DND-41 (cell line): ENCODE results near the gene FAM219A.

ENCODE experiments used
- ATAC-seq: fragments of 200-7000 bp; cut with Tn5 transposase; 3 replicates; pipeline ENCODE4 v1.9.1; 2021; ENCODE audit warnings: low read depth; ENCODE audit not compliant: insufficient read depth
- DNase-seq: peaks from one replicate; pipeline ENCODE4 v3.0.0-alpha.2; 2020
- H2AFZ ChIP-seq: 2 replicates; pipeline ENCODE4 v1.6.0; 2012; ENCODE audit warnings: low read depth, low read length
- H3K27ac ChIP-seq: 2 replicates; pipeline ENCODE4 v1.5.1; 2012; ENCODE audit warnings: low read length, inconsistent platforms
- H3K27me3 ChIP-seq: fragments of 200-600 bp; sonication (generic); 2 replicates; pipeline ENCODE4 v1.6.0; 2012; ENCODE audit warnings: low read length, mild to moderate bottlenecking, inconsistent platforms; ENCODE audit not compliant: insufficient read depth, poor library complexity
- H3K36me3 ChIP-seq: 2 replicates; pipeline ENCODE4 v1.5.1; 2012; ENCODE audit warnings: low read length, inconsistent platforms; ENCODE audit not compliant: insufficient read depth
- H3K4me1 ChIP-seq: 2 replicates; pipeline ENCODE4 v1.5.1; 2012; ENCODE audit warnings: mild to moderate bottlenecking, low read length; ENCODE audit not compliant: insufficient read depth
- H3K4me2 ChIP-seq: 2 replicates; pipeline ENCODE4 v1.6.0; 2012; ENCODE audit warnings: mild to moderate bottlenecking, moderate library complexity, low read length, inconsistent platforms; ENCODE audit not compliant: insufficient read depth
- H3K4me3 ChIP-seq, 2 experiments: fragments of 200-600 bp in 1 of 2; shearing (Covaris generic) in 1 of 2; 2 replicates each; pipeline ENCODE4 v1.5.1; 2012 to 2016; ENCODE audit warnings: inconsistent platforms in 2 of 2, low read length in 2 of 2, mild to moderate bottlenecking in 2 of 2, low read depth in 1 of 2, moderate library complexity in 1 of 2
- H3K79me2 ChIP-seq: 2 replicates; pipeline ENCODE4 v1.6.0; 2012; ENCODE audit warnings: low read length, inconsistent platforms; ENCODE audit not compliant: insufficient read depth
- H3K9ac ChIP-seq: 2 replicates; pipeline ENCODE4 v1.6.0; 2012; ENCODE audit warnings: low read depth, mild to moderate bottlenecking, inconsistent platforms, low read length, moderate library complexity
- H3K9me3 ChIP-seq: 2 replicates; pipeline ENCODE4 v1.5.1; 2012; ENCODE audit warnings: low read length, moderate library complexity, mild to moderate bottlenecking, inconsistent platforms; ENCODE audit not compliant: insufficient read depth, severe bottlenecking
- H4K20me1 ChIP-seq: 2 replicates; pipeline ENCODE4 v1.6.0; 2012; ENCODE audit warnings: low read length; ENCODE audit not compliant: insufficient read depth
- EZH2 ChIP-seq: IDR thresholded peaks from 3 replicates; pipeline ENCODE4 v1.6.1; 2012; ENCODE audit warnings: borderline replicate concordance, low read depth, mild to moderate bottlenecking, moderate library complexity, low read length, inconsistent platforms; ENCODE audit not compliant: severe bottlenecking
- TF ChIP-seq, protein P1 (sequence below): IDR thresholded peaks from 2 replicates; pipeline ENCODE4 v1.5.1; 2012; ENCODE audit warnings: borderline replicate concordance, low read length, moderate library complexity, mild to moderate bottlenecking; ENCODE audit not compliant: poor library complexity, severe bottlenecking; ENCODE audit errors: extremely low read depth

FAM219A gene

DNA sequence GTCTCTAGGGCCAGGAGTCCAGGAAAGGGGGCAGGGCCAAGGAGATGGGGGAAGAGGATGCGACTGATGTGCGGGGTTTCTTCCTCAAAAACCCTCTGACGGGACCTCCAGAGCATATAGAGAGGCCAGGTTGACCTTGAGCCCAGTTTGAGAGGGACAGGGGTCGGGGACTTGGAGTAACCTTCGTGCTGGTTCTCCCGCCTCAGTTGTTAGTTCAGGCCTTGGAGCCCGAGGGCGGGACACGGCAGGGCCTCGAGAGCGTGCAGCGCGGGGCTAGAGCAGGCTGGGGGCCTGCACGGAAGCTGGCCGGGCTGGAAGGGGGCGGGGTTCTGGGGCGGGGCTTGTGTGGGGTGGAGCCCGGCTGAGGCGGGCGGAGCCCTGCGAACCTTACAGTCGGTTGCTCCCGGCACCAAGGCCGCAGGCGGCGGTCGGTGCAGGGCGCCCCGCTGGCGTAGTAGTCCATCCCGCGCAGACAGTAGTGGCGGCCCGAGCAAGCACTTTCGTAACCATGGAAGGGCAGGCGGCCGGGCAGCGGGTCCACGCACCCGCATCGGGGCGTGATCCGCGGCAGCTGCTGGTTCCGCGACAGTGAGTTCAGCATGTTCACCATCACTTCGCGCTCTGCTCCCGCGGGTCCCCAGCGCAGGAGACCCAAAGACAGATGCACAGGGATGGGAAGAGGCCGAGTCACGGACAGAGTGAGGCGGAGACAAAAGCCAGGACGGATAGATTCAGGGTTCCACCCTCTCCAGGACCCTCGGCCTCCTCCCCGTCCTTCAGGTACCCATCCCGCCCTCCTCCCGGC lies 77.7 kb downstream of the FAM219A start:
- Histone ChIP-seq H3K27ac (no peak overlapping the region), H3K4me1 (peaks cover 26% of the 10 kb centered on the region), H3K4me3 (no peak overlapping the region), H3K36me3 (no peaks in the 10 kb centered on the region), H3K79me2 (no peaks in the 10 kb centered on the region), H2AFZ (no peak overlapping the region), H3K4me2 (no peak overlapping the region), H3K27me3 (no peaks in the 10 kb centered on the region), H3K9me3 (no peaks in the 10 kb centered on the region), H3K9ac (no peak overlapping the region), H4K20me1 (0 out of 2 replicates have a peak, but pooled peaks cover 6% of the 10 kb centered on the region)
- no peak for TF ChIP-seq EZH2
- TF ChIP-seq, protein P1, sequence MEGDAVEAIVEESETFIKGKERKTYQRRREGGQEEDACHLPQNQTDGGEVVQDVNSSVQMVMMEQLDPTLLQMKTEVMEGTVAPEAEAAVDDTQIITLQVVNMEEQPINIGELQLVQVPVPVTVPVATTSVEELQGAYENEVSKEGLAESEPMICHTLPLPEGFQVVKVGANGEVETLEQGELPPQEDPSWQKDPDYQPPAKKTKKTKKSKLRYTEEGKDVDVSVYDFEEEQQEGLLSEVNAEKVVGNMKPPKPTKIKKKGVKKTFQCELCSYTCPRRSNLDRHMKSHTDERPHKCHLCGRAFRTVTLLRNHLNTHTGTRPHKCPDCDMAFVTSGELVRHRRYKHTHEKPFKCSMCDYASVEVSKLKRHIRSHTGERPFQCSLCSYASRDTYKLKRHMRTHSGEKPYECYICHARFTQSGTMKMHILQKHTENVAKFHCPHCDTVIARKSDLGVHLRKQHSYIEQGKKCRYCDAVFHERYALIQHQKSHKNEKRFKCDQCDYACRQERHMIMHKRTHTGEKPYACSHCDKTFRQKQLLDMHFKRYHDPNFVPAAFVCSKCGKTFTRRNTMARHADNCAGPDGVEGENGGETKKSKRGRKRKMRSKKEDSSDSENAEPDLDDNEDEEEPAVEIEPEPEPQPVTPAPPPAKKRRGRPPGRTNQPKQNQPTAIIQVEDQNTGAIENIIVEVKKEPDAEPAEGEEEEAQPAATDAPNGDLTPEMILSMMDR, result no peak
- no peak for DNase-seq
- no peak for ATAC-seq

DNA sequence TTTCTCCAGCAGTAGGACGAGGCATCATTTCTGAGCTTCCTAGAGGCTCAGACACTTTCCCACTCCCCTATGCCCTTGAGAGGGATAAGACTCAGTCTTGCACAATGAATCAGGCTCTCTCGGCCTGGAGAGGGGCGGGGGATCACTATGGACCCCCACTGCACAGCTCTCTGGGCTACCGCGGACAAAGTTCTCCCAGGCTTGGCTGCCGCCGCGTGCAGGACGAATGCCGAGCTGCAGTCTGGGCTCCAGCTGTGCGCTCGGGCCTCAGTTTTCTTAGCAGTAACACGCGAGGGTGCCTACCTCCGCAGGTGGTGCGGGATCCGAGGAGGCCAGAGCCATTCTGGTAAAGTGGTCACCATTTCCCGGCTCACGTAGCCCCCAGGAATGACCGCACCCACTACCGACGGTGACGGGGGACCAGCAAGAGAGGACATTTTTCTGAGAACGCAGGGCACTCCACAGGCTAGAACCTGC lies 78.3 kb downstream of the FAM219A start:
- Histone ChIP-seq H3K4me2 (peak overlapping the region; percentile 62; the same call in 1 of the 2 replicates), H2AFZ (no peak overlapping the region), H3K4me1 (peaks cover 28% of the 10 kb centered on the region), H3K27me3 (no peaks in the 10 kb centered on the region), H3K9ac (no peak overlapping the region), H3K36me3 (no peaks in the 10 kb centered on the region), H4K20me1 (0 out of 2 replicates have a peak, but pooled peaks cover 7% of the 10 kb centered on the region), H3K79me2 (no peaks in the 10 kb centered on the region), H3K4me3 (no peak overlapping the region), H3K27ac (no peak overlapping the region), H3K9me3 (no peaks in the 10 kb centered on the region)
- no peak for ATAC-seq
- no peak for TF ChIP-seq EZH2
- TF ChIP-seq, protein P1, result no peak
- DNase-seq, result no peak

DNA sequence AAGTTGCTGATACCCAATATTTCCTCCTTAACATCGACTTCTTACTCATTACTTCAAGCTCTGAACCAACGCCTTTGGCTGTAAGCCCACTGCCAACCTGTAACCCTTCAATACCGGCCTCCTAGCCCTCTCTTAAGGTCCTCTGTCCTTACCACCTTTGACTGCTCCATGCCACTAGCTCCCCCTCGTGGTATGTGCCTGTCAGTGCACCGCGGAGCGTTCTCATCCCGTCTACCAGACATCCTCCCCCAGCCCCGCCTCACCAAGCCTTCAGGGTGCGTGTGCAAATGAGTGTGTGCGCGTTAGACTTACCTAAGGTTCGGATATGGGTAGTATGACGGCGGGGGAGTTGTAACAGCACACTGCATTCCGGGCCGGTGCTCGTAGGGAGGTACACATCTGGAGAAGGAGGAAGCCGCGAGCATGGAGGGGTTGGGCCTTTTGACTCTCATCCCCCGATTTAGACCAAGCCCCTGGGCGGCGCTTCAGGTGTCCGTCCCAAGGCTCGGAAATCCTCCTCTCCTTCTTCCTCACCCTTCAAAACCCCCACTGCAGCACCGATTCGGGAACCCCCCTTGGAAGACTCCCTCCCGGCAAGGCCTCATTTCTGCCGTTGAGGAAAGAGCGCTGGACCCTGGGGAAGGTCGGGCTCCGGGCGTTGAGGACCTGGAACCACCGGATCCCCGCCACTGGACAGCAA lies 78.9 kb downstream of the FAM219A start:
- TF ChIP-seq, protein P1, result peak; percentile 98
- TF ChIP-seq EZH2, result no peak
- Histone ChIP-seq H3K27ac (no peak overlapping the region), H3K79me2 (no peaks in the 10 kb centered on the region), H4K20me1 (0 out of 2 replicates have a peak, but pooled peaks cover 7% of the 10 kb centered on the region), H2AFZ (peak overlapping the region; percentile 43), H3K4me2 (peak overlapping the region; percentile 62), H3K9me3 (no peaks in the 10 kb centered on the region), H3K4me3 (peak overlapping the region in 1 of 2 experiments; percentile 33; a peak in 1 of 4 replicates), H3K4me1 (peaks cover 32% of the 10 kb centered on the region), H3K9ac (no peak overlapping the region), H3K27me3 (no peaks in the 10 kb centered on the region), H3K36me3 (no peaks in the 10 kb centered on the region)
- ATAC-seq (peak; percentile 49), DNase-seq (peak; percentile 84)
